PFSK-1 (cell line): ENCODE results near the gene AFAP1L2.

Source experiments
- FOXP2 ChIP-seq: optimal IDR thresholded peaks from 2 replicates; pipeline ENCODE3; 2011; ENCODE audit warnings: borderline replicate concordance, control low read depth, inconsistent platforms; ENCODE audit not compliant: insufficient read depth; ENCODE audit errors: extremely low read length, extremely low read depth
- POLR2AphosphoS5 ChIP-seq: IDR thresholded peaks from 2 replicates; pipeline ENCODE4 v1.6.1; 2012; ENCODE audit warnings: low read depth, mild to moderate bottlenecking, control low read depth, low read length, moderate library complexity
- SIN3A ChIP-seq: IDR thresholded peaks from 2 replicates; pipeline ENCODE4 v1.6.1; 2012; ENCODE audit warnings: mild to moderate bottlenecking, low read length, moderate library complexity, borderline replicate concordance; ENCODE audit not compliant: insufficient read depth
- TAF1 ChIP-seq: IDR thresholded peaks from 2 replicates; pipeline ENCODE4 v1.6.1; 2012; ENCODE audit warnings: low read length, control low read depth, borderline replicate concordance; ENCODE audit not compliant: insufficient read depth
- TF ChIP-seq, protein P1 (sequence below), 2 experiments: IDR thresholded peaks; 2 replicates each; pipeline versions ENCODE4 v1.6.1 to v1.8.0; 2011 to 2012; ENCODE audit warnings: low read depth in 2 of 2, low read length in 2 of 2, control low read depth in 1 of 2, inconsistent platforms in 1 of 2, mild to moderate bottlenecking in 1 of 2, moderate library complexity in 1 of 2; ENCODE audit not compliant: insufficient read depth in 1 of 2

The AFAP1L2 gene

DNA sequence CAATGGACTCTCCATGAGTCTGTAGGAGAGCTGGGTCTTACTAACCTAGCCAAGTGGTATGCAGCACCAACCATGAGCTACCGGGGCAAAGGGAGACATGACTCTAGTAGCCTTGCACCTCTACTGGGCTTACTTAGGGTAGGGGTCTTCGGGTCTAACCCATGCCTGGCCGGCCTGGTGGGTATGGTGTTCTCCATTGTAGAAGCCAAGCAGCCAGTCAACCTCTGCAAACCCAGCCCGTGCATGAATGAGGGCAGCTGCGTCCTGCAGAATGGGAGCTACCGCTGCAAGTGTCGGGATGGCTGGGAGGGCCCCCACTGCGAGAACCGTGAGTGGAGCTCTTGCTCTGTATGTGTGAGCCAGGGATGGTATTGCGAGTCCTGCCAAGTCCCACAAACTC lies 114.3 kb downstream of the AFAP1L2 start:
- TF ChIP-seq FOXP2 (no peak), POLR2AphosphoS5 (no peak)

DNA sequence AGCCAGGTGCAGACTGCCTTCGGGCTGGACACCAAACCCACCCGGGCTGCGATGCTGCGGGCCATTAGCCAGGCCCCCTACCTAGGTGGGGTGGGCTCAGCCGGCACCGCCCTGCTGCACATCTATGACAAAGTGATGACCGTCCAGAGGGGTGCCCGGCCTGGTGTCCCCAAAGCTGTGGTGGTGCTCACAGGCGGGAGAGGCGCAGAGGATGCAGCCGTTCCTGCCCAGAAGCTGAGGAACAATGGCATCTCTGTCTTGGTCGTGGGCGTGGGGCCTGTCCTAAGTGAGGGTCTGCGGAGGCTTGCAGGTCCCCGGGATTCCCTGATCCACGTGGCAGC lies 115.2 kb downstream of the AFAP1L2 start:
- TF ChIP-seq TAF1 (no peak), FOXP2 (no peak)

GRCh38 chr10:114288424-114289095 lies 115.7 kb downstream of the AFAP1L2 start:
- TF ChIP-seq FOXP2 (no peak), TAF1 (no peak), SIN3A (no peak), POLR2AphosphoS5 (no peak)
- TF ChIP-seq, protein P1, sequence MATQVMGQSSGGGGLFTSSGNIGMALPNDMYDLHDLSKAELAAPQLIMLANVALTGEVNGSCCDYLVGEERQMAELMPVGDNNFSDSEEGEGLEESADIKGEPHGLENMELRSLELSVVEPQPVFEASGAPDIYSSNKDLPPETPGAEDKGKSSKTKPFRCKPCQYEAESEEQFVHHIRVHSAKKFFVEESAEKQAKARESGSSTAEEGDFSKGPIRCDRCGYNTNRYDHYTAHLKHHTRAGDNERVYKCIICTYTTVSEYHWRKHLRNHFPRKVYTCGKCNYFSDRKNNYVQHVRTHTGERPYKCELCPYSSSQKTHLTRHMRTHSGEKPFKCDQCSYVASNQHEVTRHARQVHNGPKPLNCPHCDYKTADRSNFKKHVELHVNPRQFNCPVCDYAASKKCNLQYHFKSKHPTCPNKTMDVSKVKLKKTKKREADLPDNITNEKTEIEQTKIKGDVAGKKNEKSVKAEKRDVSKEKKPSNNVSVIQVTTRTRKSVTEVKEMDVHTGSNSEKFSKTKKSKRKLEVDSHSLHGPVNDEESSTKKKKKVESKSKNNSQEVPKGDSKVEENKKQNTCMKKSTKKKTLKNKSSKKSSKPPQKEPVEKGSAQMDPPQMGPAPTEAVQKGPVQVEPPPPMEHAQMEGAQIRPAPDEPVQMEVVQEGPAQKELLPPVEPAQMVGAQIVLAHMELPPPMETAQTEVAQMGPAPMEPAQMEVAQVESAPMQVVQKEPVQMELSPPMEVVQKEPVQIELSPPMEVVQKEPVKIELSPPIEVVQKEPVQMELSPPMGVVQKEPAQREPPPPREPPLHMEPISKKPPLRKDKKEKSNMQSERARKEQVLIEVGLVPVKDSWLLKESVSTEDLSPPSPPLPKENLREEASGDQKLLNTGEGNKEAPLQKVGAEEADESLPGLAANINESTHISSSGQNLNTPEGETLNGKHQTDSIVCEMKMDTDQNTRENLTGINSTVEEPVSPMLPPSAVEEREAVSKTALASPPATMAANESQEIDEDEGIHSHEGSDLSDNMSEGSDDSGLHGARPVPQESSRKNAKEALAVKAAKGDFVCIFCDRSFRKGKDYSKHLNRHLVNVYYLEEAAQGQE (IDR thresholded peaks at IDR 0.05; ENCODE audit: insufficient read depth in 1 of 2, low read depth in 2 of 2, low read length in 2 of 2) = no peak

GRCh38 chr10:114286921-114287320 lies 117.4 kb downstream of the AFAP1L2 start:
- TF ChIP-seq, protein P1 (IDR thresholded peaks at IDR 0.05; ENCODE audit: insufficient read depth in 1 of 2, low read depth in 2 of 2, low read length in 2 of 2) = no peak
- TF ChIP-seq TAF1 (no peak), POLR2AphosphoS5 (no peak), SIN3A (no peak), FOXP2 (no peak)

- no peak for TF ChIP-seq FOXP2
- TF ChIP-seq POLR2AphosphoS5 = no peak
- TF ChIP-seq, protein P1 (IDR thresholded peaks at IDR 0.05; ENCODE audit: insufficient read depth in 1 of 2, low read depth in 2 of 2, low read length in 2 of 2) = no peak
- no peak for TF ChIP-seq TAF1
- no peak for TF ChIP-seq SIN3A
These were observed 118.3 kb downstream of the AFAP1L2 start for GRCh38 chr10:114285961-114286441.

- TF ChIP-seq, protein P1 (IDR thresholded peaks at IDR 0.05; ENCODE audit: insufficient read depth in 1 of 2, low read depth in 2 of 2, low read length in 2 of 2) = no peak
These were observed 119.8 kb downstream of the AFAP1L2 start for GRCh38 chr10:114284346-114285071.
